Femur (tissue), 1 donor: ENCODE measurements around the gene GMDS.
A peak's percentile ranks its signal among the peaks of the same experiment; 100 is the strongest.

Source experiments
- DNase-seq: peaks from one replicate; pipeline ENCODE4 v3.0.0-alpha.2; 2017

Gene GMDS

DNA sequence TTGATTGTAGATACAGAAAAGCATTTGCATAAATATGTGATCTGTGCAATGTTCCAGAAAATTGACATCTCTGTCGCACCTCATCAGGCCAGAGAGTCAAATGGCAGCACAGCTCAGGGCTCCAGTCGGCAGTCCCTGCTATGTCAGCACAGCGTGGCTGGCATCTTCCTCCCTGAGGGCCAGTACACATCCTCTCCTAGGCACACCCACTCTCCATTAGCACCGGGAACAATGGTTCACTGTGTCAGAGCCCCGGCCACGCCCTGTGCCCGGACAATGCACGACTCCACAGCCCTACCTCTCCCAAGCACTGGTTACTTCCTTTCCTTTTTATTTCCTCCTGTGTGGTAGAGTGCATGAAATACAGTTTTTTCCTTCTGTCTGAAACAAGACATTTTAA, 520.8 kb downstream of the GMDS start:
- peak; percentile 56 for DNase-seq

- DNase-seq, result no peak
Observed at GRCh38 chr6:1724124-1724523, 521.3 kb downstream of the GMDS start.

DNA sequence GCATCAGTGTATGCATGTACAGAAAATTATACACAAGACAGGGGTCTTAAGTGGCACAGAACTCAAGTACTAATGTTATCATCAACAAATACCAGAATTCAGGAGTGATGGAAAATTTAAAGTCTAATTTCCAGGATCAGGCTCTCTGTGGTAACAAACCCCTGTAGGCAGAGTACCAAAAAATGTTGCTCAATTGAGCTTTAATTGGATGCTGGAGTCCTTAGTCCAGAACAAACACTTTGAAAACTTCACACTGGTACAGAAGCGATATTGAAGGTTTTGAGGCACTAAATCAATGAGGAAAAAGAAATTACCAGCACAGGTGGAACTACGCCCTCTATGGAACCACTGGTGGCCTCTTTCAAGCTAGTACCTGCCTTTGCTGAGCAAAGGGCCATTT, 522.6 kb downstream of the GMDS start:
- no peak for DNase-seq

GRCh38 chr6:1720620-1721322, 524.6 kb downstream of the GMDS start:
- DNase-seq, result no peak

DNA sequence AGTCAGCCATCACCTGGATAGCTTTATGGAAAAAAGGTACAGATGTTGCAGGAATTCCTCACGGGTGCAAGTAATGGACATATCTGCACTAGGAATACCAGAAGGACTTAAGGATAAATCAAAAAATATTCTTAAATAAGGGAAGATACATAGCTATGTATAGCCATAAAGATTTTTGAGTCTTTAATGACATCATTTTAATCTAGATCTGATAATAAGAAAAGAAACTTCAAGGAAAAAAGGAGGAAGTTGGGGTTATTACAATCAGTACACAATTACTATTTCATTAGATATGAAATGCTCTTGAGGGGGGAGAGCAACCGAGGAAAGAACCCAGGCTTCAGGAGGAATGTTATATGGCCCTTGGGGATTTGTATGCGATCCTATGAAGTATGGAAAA, 525.5 kb downstream of the GMDS start:
- DNase-seq, result no peak

DNA sequence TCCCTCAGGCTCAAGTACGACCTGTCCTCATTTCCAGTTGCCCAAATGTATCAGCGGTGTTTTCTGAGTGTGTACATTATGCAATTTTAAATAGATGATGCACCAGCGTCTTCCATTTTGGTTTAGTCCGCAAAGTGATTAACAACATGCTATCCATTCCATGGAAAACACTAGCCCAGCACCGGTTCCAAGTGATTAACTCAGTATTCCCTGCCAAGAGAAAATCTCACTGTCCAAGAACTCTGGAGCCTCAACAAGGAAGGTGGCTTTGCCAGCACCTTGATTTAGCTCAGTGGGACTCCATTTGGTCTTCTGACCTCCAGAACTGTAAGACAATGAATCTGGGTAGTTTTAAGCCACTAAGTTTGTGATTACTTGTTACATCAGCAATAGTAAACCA, 528.5 kb downstream of the GMDS start:
- DNase-seq, result no peak

DNA sequence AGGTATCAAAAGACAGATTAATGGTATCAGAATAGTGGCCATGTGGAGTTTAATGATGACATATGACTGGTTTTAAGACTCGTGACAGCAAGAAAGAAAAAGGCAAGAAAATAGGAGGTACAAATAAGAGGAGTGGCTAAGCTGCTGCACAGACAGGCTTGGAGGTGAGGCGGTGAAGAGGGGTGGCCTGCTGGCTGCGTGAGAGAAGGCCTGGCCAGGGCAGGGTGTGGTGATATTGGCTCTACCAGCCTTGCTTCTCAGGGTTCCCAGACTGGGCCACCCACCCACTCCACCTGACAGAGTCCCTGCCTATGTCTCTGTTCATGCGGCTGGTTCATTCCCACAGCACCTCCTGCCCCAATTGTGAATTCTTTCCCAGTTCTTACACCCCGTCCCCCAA, 529.0 kb downstream of the GMDS start:
- no peak for DNase-seq

DNA sequence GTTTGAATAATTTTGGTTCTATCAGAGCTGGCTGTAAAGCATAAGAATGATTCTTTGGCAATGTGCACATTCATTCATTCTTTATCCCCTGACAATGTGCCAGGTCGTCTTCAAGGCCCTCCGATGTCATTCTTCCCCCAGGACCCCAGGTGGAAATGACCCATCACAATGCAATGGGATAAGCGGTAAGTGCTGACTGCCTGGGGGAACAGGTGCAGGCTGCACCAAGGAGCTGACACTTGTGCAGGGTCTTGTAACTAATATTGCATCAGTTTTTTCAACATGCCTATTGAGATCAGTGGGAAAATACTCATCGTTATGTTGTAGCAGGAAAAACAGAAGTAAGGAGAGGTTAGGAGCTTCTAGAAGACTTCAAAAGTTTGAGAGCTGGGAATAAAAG, 530.1 kb downstream of the GMDS start:
- DNase-seq, result no peak

DNA sequence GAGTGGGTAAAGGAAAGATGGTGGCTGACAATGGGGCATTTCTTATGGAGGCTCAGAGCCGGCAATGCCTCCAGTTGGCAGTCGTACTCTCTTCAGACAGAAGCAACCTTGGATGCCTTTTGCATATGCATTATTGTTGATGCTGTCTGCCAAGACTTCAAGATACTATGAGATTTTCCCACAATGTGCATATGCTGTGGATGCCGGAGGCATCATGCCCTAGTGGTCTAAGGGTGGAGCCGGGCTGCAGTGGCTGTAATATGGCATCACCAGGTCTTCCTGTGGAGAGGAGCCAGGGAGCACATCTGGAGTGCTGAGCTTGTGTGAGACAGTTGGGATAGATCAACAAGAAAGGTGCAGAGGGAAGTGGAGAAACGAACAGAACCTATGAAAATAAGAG, 530.8 kb downstream of the GMDS start:
- no peak for DNase-seq

DNA sequence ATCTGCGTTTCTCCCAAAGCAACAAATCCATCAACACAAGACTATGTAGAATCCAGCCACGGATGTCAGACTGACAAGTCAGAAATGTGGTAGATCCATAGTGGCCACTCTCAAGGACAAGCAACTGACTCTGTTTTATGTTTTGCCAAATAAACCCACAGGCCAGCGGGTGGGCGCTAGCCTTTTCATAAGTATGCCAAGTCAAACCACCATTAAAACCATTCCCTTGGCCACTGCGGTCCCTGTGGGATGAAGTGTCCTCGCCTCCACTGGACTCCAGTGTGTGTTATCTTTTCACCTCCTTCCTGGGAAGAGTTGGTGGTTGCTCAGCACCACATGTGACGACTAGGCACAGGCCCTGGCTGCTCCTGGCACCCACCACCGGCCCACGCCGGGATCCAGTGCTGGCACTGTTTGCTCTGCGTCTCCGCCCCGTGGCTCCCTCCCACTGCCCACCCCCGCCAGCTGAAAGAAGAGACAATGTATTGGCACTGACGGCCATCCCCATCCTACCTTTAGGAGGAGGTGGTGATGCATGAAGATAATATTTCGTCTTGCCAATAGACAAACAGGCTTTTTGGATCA, 532.3 kb downstream of the GMDS start:
- no peak for DNase-seq

DNA sequence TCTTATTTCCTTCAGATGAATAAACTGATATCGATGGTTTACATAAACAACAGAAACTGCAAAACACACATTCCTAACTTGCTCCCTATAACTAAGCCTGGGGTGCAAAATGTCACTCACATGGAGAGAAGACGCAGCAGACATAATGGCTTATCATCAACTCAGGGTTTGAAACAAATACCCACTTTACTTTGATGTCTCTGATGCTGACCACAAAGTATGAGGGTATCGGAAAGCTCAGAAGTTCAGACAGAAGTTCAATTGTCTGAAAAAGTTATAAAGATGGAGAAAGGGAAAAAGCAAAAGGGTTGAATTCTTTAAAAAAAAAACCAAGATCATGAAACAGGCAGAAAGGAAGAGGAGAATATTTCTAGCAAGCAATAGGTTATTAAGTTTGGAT, 533.0 kb downstream of the GMDS start:
- DNase-seq, result no peak

GRCh38 chr6:1711136-1711535, 534.3 kb downstream of the GMDS start:
- DNase-seq, result no peak

DNA sequence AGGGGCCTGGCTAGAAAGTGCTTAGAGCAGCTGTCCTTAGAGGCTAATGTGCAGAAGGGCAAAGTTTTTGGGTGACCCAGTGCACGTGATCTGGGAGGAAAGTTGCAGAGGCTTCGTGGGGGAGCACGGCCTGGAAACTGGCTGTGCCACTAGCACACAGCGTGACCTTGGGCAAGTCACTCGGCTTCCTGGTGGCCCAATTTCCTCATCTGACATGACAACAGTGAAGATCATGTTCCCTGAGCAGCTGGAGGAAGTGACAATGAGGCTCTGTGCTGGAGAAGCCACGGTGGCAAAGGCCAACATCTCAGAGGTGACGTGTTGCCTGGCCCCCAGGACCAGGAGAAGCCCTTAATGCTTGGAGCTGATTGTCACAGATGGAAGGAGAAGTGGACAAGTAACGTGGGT, 536.2 kb downstream of the GMDS start:
- peak; percentile 35 for DNase-seq

- no peak for DNase-seq
Observed at GRCh38 chr6:1708820-1709219, 536.6 kb downstream of the GMDS start.

GRCh38 chr6:1708122-1708521, 537.3 kb downstream of the GMDS start:
- DNase-seq, result no peak

DNA sequence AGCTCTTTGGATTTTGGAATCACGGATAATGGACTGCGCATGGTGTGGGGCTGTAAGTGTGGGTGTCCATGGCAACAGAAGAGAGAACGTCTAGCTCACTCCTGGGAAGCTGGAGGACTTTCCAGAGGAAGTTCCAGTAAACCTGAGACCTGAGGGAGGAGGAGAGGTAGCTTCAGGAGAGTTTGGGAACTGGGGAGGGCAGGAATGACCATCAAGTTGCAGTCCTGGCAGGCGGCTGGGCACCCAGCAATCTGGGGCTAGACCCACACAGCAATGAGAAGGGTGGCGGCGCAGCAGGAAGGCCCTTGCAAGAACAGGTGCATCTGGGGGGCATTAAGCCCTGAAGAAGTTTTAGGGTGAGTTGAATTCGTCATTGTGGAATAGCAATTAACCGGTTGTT, 539.8 kb downstream of the GMDS start:
- no peak for DNase-seq

GRCh38 chr6:1705183-1705582, 540.2 kb downstream of the GMDS start:
- DNase-seq, result no peak

DNA sequence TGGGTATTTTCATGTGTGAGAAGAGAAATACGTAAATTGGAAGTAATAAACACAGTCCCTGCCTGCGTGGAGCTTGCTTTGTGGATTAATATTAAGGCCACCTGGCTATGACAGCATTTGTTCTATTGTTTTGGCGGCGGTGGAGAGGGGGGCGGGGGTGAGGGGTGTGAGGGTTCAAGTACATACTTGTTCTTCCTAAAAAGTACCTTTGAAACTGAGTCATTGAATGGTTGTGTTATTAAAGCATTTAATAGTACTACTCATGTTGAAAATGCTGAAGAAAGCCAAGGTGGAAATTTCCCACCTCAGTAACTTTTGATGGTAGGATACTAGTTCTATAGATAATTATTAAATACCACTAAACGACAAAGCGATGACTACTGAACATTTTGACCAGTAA, 540.7 kb downstream of the GMDS start:
- DNase-seq, result no peak

GRCh38 chr6:1703923-1704322, 541.5 kb downstream of the GMDS start:
- DNase-seq, result no peak

- DNase-seq, result no peak
Observed at GRCh38 chr6:1703091-1703855, 542.1 kb downstream of the GMDS start.

- DNase-seq, result no peak
Observed at GRCh38 chr6:1702580-1703051, 542.8 kb downstream of the GMDS start.

DNA sequence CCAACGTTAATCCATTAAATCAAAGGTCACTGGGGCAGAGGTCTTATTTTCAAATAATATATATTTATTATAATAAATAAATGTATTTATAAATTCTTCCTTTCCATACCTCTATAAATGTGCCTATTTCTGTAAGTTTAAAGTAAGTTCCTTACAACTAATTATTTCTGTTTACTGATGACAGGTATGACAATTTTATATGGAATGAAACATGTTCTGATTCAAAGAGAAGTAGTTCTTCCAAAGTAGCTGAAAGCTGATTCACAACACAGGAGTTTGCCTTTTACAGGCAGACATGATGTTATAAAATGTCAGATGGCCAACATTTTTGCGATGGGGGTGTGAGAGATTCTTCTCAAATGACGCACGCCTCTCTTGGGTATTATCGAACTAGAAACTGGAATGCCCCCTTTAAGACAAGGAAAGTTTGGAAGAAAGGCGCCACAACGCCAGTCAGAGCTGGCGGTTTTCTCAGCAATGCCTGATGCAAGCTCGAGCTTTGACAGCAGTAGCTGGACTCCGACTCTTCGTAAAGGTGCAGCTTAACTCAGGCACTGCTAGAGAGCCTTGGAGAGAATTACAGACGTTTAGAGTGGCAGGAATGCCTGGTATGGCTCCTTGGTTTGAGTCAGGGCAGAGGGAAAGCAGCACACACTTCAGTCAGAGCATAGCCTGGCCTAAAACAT, 543.6 kb downstream of the GMDS start:
- peak; percentile 59 for DNase-seq

DNA sequence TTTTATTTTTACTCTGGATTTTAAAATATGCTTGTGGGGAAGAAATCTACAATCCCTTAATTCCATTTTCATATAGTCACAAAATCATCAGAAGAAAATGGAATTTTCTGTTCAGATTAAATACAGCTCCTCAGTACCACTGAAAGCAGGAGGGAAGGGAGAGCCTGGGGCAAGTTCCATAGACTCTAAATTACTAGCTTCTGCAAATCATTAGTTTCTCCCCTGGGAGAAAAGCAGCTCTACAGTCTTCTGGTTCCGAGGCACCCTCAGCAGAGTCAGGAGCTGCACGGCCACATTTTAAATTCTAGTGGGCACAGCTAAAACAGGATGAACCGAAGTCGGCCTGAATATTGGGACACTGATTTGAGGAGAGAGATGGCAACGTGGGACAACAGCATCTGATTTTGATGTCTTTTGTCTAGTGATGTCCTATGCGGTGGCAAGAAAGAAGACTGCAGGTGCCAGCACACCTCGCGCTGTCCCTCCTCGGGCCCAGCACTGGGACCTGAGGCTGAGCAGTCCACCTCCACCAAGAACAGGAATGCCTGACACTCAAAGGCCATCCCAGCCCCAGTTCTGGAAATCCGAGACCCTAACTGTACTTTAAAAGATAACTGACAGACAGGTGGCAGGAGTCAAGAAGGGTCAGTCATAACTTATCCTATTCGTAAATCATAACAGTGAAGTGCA, 545.0 kb downstream of the GMDS start:
- no peak for DNase-seq
